WTC11 (cell line): ENCODE results near the gene C22orf42. TPM values are rescaled to one million over a fixed set of nuclear protein-coding genes. Genes with fewer than 3 reads are reported as not detected.

Source experiments
- ATAC-seq: fragments of 200-7000 bp; cut with Tn5 transposase; 2 replicates; pipeline ENCODE4 v1.10.0; 2021; ENCODE audit warnings: mild to moderate bottlenecking, moderate library complexity
- CTCF ChIA-PET: fragments of 300-600 bp; sonication (Branson Sonifier 250); formaldehyde crosslinking; loops from one replicate; lab custom pipeline; 2021; ENCODE audit warnings: antibody characterized with exemption; lab: Charles Lee
- POLR2A ChIA-PET: fragments of 350-600 bp; sonication (Branson Sonifier 250); formaldehyde crosslinking; loops from one replicate; lab custom pipeline; 2021; ENCODE audit warnings: antibody characterized with exemption; lab: Charles Lee
- DNase-seq: peaks from one replicate; pipeline ENCODE4 v3.0.0; 2021; ENCODE audit warnings: low spot score
- H3K27ac Mint-ChIP-seq: 2 replicates; pipeline ENCODE4 v1.8.0; 2021; ENCODE audit warnings: mixed read lengths
- H3K27me3 Mint-ChIP-seq: 2 replicates; pipeline ENCODE4 v1.8.0; 2021; ENCODE audit warnings: low read depth, mild to moderate bottlenecking, moderate library complexity, mixed read lengths
- H3K36me3 Mint-ChIP-seq: 2 replicates; pipeline ENCODE4 v1.8.0; 2021; ENCODE audit warnings: mixed read lengths
- H3K4me1 Mint-ChIP-seq: 2 replicates; pipeline ENCODE4 v1.8.0; 2022; ENCODE audit warnings: mixed read lengths
- H3K4me3 Mint-ChIP-seq: 2 replicates; pipeline ENCODE4 v1.8.0; 2021; ENCODE audit warnings: mild to moderate bottlenecking, moderate library complexity, mixed read lengths
- H3K9me3 Mint-ChIP-seq: 2 replicates; pipeline ENCODE4 v1.8.0; 2021; ENCODE audit warnings: mixed read lengths
- CREB1 ChIP-seq: sonication (generic); formaldehyde crosslinking; IDR thresholded peaks from 2 replicates; pipeline ENCODE4 v1.8.0; 2023; ENCODE audit warnings: mild to moderate bottlenecking, missing genetic modification reagents
- JAZF1 ChIP-seq: fragments of 250-450 bp; sonication (Bioruptor Pico); IDR thresholded peaks from 2 replicates; pipeline ENCODE4 v1.9.0; 2021; ENCODE audit warnings: moderate library complexity, mild to moderate bottlenecking, inconsistent platforms
- JUN ChIP-seq: sonication (generic); formaldehyde crosslinking; IDR thresholded peaks from 2 replicates; pipeline ENCODE4 v1.8.0; 2023; ENCODE audit warnings: mild to moderate bottlenecking, missing genetic modification reagents
- MXD4 ChIP-seq: fragments of 250-450 bp; sonication (Bioruptor Pico); IDR thresholded peaks from 2 replicates; pipeline ENCODE4 v1.8.0; 2021; ENCODE audit warnings: mild to moderate bottlenecking, moderate library complexity, borderline replicate concordance
- NR3C1 ChIP-seq: sonication (generic); formaldehyde crosslinking; conservative IDR thresholded peaks from 2 replicates; pipeline ENCODE4 v1.8.1; 2023; ENCODE audit warnings: low read depth, mild to moderate bottlenecking, missing genetic modification reagents
- PRRX2 ChIP-seq: fragments of 250-450 bp; sonication (Bioruptor Pico); IDR thresholded peaks from 2 replicates; pipeline ENCODE4 v1.8.0; 2021; ENCODE audit warnings: mild to moderate bottlenecking
- RELA ChIP-seq: sonication (generic); formaldehyde crosslinking; IDR thresholded peaks from 2 replicates; pipeline ENCODE4 v1.8.1; 2022; ENCODE audit warnings: missing genetic modification reagents, mild to moderate bottlenecking, borderline replicate concordance
- TEAD1 ChIP-seq: sonication (generic); formaldehyde crosslinking; IDR thresholded peaks from 2 replicates; pipeline ENCODE4 v1.8.0; 2022; ENCODE audit warnings: mild to moderate bottlenecking, missing genetic modification reagents
- TEAD4 ChIP-seq: sonication (generic); formaldehyde crosslinking; IDR thresholded peaks from 2 replicates; pipeline ENCODE4 v1.8.0; 2022; ENCODE audit warnings: mild to moderate bottlenecking, missing genetic modification reagents
- ZNF232 ChIP-seq: sonication (generic); formaldehyde crosslinking; IDR thresholded peaks from 2 replicates; pipeline ENCODE4 v1.8.0; 2022; ENCODE audit warnings: mild to moderate bottlenecking, missing genetic modification reagents
- total RNA-seq: library from RNA; stranded (reverse); gene quantifications from 3 replicates; pipeline ENCODE4 v1.2.3, GENCODE V29; 2021
- TF ChIP-seq, protein P1 (sequence below): fragments of 250-450 bp; sonication (Bioruptor Pico); IDR thresholded peaks from 2 replicates; pipeline ENCODE4 v1.9.0; 2021; ENCODE audit warnings: mild to moderate bottlenecking
- TF ChIP-seq, protein P2 (sequence below): fragments of 250-450 bp; sonication (Bioruptor Pico); IDR thresholded peaks from 2 replicates; pipeline ENCODE4 v1.9.0; 2021; ENCODE audit warnings: moderate library complexity, mild to moderate bottlenecking, inconsistent platforms, borderline replicate concordance
- TF ChIP-seq, protein P3 (sequence below): sonication (generic); formaldehyde crosslinking; IDR thresholded peaks from 2 replicates; pipeline ENCODE4 v1.8.1; 2022; ENCODE audit warnings: low read depth, mild to moderate bottlenecking, moderate library complexity, missing genetic modification reagents, borderline replicate concordance
- TF ChIP-seq, protein P4 (sequence below): sonication (generic); formaldehyde crosslinking; IDR thresholded peaks from 2 replicates; pipeline ENCODE4 v1.8.1; 2022; ENCODE audit warnings: mild to moderate bottlenecking, moderate library complexity, missing genetic modification reagents
- TF ChIP-seq, protein P5 (sequence below): sonication (generic); formaldehyde crosslinking; conservative IDR thresholded peaks from 2 replicates; pipeline ENCODE4 v1.8.1; 2023; ENCODE audit warnings: mild to moderate bottlenecking, low read depth, missing genetic modification reagents, moderate library complexity
- TF ChIP-seq, protein P6 (sequence below): sonication (generic); formaldehyde crosslinking; IDR thresholded peaks from 2 replicates; pipeline ENCODE4 v1.8.0; 2022; ENCODE audit warnings: mild to moderate bottlenecking, missing genetic modification reagents
- TF ChIP-seq, protein P7 (sequence below): sonication (generic); formaldehyde crosslinking; IDR thresholded peaks from 2 replicates; pipeline ENCODE4 v1.8.1; 2023; ENCODE audit warnings: mild to moderate bottlenecking, missing genetic modification reagents
- TF ChIP-seq, protein P8 (sequence below): sonication (generic); formaldehyde crosslinking; IDR thresholded peaks from 2 replicates; pipeline ENCODE4 v1.8.0; 2022; ENCODE audit warnings: mild to moderate bottlenecking, missing genetic modification reagents

Gene C22orf42
- total RNA-seq, 1 experiment from 2014 or later: 0.61 TPM

DNA sequence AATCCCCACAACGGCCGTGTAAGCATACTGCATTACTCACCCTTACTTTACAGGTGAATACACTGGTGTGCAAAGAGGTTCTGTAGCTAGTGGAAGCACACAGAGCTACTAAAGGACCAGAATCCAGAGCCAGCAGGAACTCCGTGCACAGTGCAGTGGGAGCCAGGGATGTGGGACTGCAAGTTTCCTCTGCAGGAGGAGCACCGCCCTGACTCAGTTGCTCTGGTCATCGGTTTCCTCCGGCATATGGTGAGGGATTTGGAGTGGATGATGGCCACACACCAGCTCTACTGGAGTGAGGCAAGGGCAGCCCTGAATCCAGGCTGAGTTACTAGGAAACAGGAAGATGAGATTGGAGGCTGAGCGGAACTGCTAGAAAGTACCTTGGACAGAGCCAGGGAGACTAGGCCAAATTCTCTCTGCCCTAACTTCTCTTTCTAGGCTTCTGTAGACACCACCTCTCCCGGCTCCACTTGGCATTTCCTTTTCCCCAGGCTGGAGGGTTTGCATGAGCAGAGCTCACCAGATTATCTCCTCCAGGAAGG lies 18.2 kb upstream of the C22orf42 start:
- H3K4me3 Mint-ChIP-seq: no peak overlapping the region
- no peak overlapping the region for H3K27ac Mint-ChIP-seq
- DNase-seq: no peak
- peaks cover 10% of the 10 kb centered on the region for H3K4me1 Mint-ChIP-seq
- peaks cover 42% of the 10 kb centered on the region for H3K27me3 Mint-ChIP-seq
- TF ChIP-seq JAZF1 (CRISPR knock-in tag) (no peak), PRRX2 (CRISPR knock-in tag) (no peak), MXD4 (no peak), ZNF232 (no peak), RELA (CRISPR knock-in tag) (no peak), NR3C1 (CRISPR knock-in tag) (no peak), TEAD1 (no peak)
- TF ChIP-seq, protein P1, sequence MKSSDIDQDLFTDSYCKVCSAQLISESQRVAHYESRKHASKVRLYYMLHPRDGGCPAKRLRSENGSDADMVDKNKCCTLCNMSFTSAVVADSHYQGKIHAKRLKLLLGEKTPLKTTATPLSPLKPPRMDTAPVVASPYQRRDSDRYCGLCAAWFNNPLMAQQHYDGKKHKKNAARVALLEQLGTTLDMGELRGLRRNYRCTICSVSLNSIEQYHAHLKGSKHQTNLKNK (CRISPR knock-in tag): no peak
- TF ChIP-seq, protein P2, sequence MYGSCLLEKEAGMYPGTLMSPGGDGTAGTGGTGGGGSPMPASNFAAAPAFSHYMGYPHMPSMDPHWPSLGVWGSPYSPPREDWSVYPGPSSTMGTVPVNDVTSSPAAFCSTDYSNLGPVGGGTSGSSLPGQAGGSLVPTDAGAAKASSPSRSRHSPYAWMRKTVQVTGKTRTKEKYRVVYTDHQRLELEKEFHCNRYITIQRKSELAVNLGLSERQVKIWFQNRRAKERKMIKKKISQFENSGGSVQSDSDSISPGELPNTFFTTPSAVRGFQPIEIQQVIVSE: no peak
- TF ChIP-seq, protein P3, sequence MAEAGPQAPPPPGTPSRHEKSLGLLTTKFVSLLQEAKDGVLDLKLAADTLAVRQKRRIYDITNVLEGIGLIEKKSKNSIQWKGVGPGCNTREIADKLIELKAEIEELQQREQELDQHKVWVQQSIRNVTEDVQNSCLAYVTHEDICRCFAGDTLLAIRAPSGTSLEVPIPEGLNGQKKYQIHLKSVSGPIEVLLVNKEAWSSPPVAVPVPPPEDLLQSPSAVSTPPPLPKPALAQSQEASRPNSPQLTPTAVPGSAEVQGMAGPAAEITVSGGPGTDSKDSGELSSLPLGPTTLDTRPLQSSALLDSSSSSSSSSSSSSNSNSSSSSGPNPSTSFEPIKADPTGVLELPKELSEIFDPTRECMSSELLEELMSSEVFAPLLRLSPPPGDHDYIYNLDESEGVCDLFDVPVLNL (CRISPR knock-in tag): no peak
- TF ChIP-seq, protein P4, sequence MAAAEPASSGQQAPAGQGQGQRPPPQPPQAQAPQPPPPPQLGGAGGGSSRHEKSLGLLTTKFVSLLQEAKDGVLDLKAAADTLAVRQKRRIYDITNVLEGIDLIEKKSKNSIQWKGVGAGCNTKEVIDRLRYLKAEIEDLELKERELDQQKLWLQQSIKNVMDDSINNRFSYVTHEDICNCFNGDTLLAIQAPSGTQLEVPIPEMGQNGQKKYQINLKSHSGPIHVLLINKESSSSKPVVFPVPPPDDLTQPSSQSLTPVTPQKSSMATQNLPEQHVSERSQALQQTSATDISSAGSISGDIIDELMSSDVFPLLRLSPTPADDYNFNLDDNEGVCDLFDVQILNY (CRISPR knock-in tag): no peak
- CTCF ChIA-PET: interaction anchor here (1.1 to 1.6 kb wide), 5 partner anchors 12 to 89 kb away, joined by 3 to 5 read pairs (median 4); partner anchors contain the start of gene C22orf42
- POLR2A ChIA-PET: no interaction called here
- no peaks in the 10 kb centered on the region for H3K9me3 Mint-ChIP-seq
- H3K36me3 Mint-ChIP-seq: no peaks in the 10 kb centered on the region
- no peak for ATAC-seq

DNA sequence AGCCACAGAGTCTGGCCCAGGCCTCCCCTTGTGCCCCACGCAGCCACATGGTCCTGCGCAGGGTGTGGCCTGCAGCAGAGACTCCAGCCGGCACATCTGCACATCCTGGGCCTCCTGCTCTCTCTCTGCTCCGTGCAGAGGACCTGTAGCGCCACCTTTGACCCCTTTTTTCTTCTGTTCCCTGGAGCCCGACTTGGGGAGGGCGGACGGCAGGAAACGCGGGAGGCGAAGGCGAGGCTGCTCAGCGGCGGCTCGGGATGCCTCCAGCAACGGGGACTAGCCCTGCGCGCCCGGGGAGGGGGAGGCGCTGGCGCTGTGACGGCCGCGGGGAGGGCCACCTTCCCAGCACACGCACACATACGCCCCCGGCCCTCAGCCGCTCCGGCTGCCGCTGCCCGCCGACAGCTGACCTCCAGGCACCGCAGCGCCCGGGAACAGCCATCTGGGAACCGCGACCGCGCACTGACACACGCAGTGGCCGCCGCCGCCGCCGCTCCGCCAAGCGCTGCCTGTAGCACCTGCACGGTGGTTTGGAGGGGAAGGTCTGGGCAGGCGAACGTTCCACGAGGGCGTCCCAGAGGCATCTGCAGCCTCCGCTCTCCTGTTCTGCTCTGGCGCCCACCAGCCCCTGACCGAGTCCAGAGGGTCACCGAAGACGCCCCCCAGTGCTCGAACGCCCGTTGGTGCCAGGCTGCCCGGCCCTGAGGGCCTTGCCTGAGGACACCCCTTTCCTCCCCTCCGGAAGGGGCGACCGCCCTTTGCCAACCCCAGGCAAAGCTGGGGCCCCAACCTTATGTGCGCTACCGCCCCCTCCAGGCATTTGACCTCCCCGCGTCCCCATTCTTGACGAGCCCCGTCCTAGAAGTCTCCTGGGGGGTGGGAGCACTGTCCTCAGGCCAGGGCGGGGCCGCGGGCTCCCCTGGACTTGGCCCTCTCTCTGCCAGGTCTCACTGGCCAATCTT lies 16.9 kb upstream of the C22orf42 start:
- H3K27ac Mint-ChIP-seq: no peak overlapping the region
- H3K4me1 Mint-ChIP-seq: peaks cover 14% of the 10 kb centered on the region
- H3K4me3 Mint-ChIP-seq: peak overlapping the region; percentile 53
- DNase-seq (peak; percentile 73), ATAC-seq (peak; percentile 77)
- ChIA-PET POLR2A (no interaction called here), CTCF (interaction anchor here (0.6 to 2.4 kb wide), 7 partner anchors 10 to 1317 kb away, joined by 3 to 6 read pairs (median 4); no protein-coding TSS in a partner anchor)
- no peaks in the 10 kb centered on the region for H3K36me3 Mint-ChIP-seq
- no peaks in the 10 kb centered on the region for H3K9me3 Mint-ChIP-seq
- H3K27me3 Mint-ChIP-seq: peaks cover 42% of the 10 kb centered on the region
- TF ChIP-seq TEAD4 (peak; percentile 67; the same call in 1 of the 2 replicates), CREB1 (CRISPR knock-in tag) (0 out of 2 replicates have a peak, but pooled peaks have one; percentile 63), JUN (CRISPR knock-in tag) (0 out of 2 replicates have a peak, but pooled peaks have one; percentile 57), ZNF232 (0 out of 2 replicates have a peak, but pooled peaks have one; percentile 46), RELA (CRISPR knock-in tag) (no peak)
- TF ChIP-seq, protein P5, sequence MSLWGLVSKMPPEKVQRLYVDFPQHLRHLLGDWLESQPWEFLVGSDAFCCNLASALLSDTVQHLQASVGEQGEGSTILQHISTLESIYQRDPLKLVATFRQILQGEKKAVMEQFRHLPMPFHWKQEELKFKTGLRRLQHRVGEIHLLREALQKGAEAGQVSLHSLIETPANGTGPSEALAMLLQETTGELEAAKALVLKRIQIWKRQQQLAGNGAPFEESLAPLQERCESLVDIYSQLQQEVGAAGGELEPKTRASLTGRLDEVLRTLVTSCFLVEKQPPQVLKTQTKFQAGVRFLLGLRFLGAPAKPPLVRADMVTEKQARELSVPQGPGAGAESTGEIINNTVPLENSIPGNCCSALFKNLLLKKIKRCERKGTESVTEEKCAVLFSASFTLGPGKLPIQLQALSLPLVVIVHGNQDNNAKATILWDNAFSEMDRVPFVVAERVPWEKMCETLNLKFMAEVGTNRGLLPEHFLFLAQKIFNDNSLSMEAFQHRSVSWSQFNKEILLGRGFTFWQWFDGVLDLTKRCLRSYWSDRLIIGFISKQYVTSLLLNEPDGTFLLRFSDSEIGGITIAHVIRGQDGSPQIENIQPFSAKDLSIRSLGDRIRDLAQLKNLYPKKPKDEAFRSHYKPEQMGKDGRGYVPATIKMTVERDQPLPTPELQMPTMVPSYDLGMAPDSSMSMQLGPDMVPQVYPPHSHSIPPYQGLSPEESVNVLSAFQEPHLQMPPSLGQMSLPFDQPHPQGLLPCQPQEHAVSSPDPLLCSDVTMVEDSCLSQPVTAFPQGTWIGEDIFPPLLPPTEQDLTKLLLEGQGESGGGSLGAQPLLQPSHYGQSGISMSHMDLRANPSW (CRISPR knock-in tag): no peak
- TF ChIP-seq, protein P6, sequence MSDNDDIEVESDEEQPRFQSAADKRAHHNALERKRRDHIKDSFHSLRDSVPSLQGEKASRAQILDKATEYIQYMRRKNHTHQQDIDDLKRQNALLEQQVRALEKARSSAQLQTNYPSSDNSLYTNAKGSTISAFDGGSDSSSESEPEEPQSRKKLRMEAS (CRISPR knock-in tag): peak; percentile 80
- TF ChIP-seq, protein P7, sequence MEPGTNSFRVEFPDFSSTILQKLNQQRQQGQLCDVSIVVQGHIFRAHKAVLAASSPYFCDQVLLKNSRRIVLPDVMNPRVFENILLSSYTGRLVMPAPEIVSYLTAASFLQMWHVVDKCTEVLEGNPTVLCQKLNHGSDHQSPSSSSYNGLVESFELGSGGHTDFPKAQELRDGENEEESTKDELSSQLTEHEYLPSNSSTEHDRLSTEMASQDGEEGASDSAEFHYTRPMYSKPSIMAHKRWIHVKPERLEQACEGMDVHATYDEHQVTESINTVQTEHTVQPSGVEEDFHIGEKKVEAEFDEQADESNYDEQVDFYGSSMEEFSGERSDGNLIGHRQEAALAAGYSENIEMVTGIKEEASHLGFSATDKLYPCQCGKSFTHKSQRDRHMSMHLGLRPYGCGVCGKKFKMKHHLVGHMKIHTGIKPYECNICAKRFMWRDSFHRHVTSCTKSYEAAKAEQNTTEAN (CRISPR knock-in tag): peak; percentile 70; the same call in 1 of the 2 replicates
- TF ChIP-seq, protein P8, sequence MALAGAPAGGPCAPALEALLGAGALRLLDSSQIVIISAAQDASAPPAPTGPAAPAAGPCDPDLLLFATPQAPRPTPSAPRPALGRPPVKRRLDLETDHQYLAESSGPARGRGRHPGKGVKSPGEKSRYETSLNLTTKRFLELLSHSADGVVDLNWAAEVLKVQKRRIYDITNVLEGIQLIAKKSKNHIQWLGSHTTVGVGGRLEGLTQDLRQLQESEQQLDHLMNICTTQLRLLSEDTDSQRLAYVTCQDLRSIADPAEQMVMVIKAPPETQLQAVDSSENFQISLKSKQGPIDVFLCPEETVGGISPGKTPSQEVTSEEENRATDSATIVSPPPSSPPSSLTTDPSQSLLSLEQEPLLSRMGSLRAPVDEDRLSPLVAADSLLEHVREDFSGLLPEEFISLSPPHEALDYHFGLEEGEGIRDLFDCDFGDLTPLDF: peak; percentile 86; the same call in 1 of the 2 replicates
